Endodermal cell (in vitro differentiated cells): ENCODE measurements around the gene PLEKHA8. TPM values are rescaled to one million over a fixed set of nuclear protein-coding genes. Genes with fewer than 3 reads are reported as not detected.

Experiments
- DNase-seq: peaks from one replicate; pipeline ENCODE4 v3.0.0-alpha.2; 2017
- H3K27ac ChIP-seq: 2 replicates; pipeline ENCODE4 v1.5.1; 2013; ENCODE audit warnings: mild to moderate bottlenecking, low read depth, low read length, moderate library complexity
- H3K27me3 ChIP-seq: 2 replicates; pipeline ENCODE4 v1.6.1; 2013; ENCODE audit warnings: mild to moderate bottlenecking, low read length, moderate library complexity; ENCODE audit not compliant: insufficient read depth, control insufficient read depth, poor library complexity, severe bottlenecking
- H3K36me3 ChIP-seq: 2 replicates; pipeline ENCODE4 v1.7.0; 2013; ENCODE audit warnings: mild to moderate bottlenecking, low read length, moderate library complexity; ENCODE audit not compliant: control insufficient read depth, insufficient read depth
- H3K4me1 ChIP-seq: one replicate; pipeline ENCODE4 v1.7.0; 2013; ENCODE audit warnings: low read length; ENCODE audit not compliant: control insufficient read depth, insufficient read depth
- H3K4me3 ChIP-seq: 2 replicates; pipeline ENCODE4 v1.5.1; 2013; ENCODE audit warnings: mild to moderate bottlenecking, low read length, moderate library complexity
- H3K9ac ChIP-seq: 2 replicates; pipeline ENCODE4 v1.6.1; 2013; ENCODE audit warnings: mild to moderate bottlenecking, low read length, moderate library complexity; ENCODE audit not compliant: poor library complexity, severe bottlenecking; ENCODE audit errors: extremely low read depth
- H3K9me3 ChIP-seq: 2 replicates; pipeline ENCODE4 v1.6.1; 2013; ENCODE audit warnings: mild to moderate bottlenecking, low read length, moderate library complexity; ENCODE audit not compliant: control insufficient read depth
- H3K27ac Mint-ChIP-seq: 2 replicates; pipeline ENCODE4 v1.8.0; 2020; ENCODE audit warnings: mixed read lengths
- H3K27me3 Mint-ChIP-seq: 2 replicates; pipeline ENCODE4 v1.8.0; 2021; ENCODE audit warnings: mild to moderate bottlenecking, mixed read lengths; ENCODE audit not compliant: insufficient read depth
- H3K36me3 Mint-ChIP-seq: 2 replicates; pipeline ENCODE4 v1.8.0; 2020; ENCODE audit warnings: low read depth, mixed read lengths
- H3K4me1 Mint-ChIP-seq: 2 replicates; pipeline ENCODE4 v1.8.0; 2020; ENCODE audit warnings: mixed read lengths
- H3K4me3 Mint-ChIP-seq: 2 replicates; pipeline ENCODE4 v1.8.0; 2020; ENCODE audit warnings: mild to moderate bottlenecking, moderate library complexity, mixed read lengths
- H3K9me3 Mint-ChIP-seq: 2 replicates; pipeline ENCODE4 v1.8.0; 2020; ENCODE audit warnings: mild to moderate bottlenecking, mixed read lengths
- WGBS, 2 experiments: methylation state at CpG; one replicate each; pipeline versions ENCODE4 v1.1.5 to v1.1.7; 2013; ENCODE audit warnings: missing lambda C conversion rate in 2 of 2, mixed read lengths in 1 of 2; ENCODE audit not compliant: insufficient coverage in 1 of 2, insufficient read length in 1 of 2; 5-methylcytosine and 5-hydroxymethylcytosine counted together
- total RNA-seq, 2 donors: library from RNA; stranded (reverse); fragmentation: NEBNext Ultra II Directional in 1 of 2; extraction: Animal tissue kit (Norgen Biotek cat#: 25700) in 1 of 2; gene quantifications; 2 replicates in 1 of 2; 3 replicates in 1 of 2; pipeline ENCODE4 v1.2.1, GENCODE V29; 2021
- TF ChIP-seq, protein P1 (sequence below): fragments of 200-600 bp; sonication (generic); conservative IDR thresholded peaks from 2 replicates; pipeline ENCODE4 v1.5.0; 2021; ENCODE audit warnings: antibody characterized with exemption, mild to moderate bottlenecking

PLEKHA8 gene
- total RNA-seq, 2 donors from 2014 or later: 37.7 to 42.2 TPM

- Histone ChIP-seq H3K4me1 (no peaks in the 10 kb centered on the region), H3K9me3 (no peaks in the 10 kb centered on the region), H3K4me3 (no peak overlapping the region), H3K36me3 (peaks cover 80% of the 10 kb centered on the region), H3K27me3 (no peaks in the 10 kb centered on the region), H3K27ac (no peak overlapping the region), H3K9ac (no peak overlapping the region)
- Mint-ChIP-seq H3K36me3 (peaks cover 24% of the 10 kb centered on the region), H3K9me3 (no peaks in the 10 kb centered on the region), H3K4me3 (no peak overlapping the region), H3K27me3 (no peaks in the 10 kb centered on the region), H3K4me1 (no peaks in the 10 kb centered on the region), H3K27ac (no peak overlapping the region)
- 94 to 96% methylated on average over 3 of the region's 3 CpGs for WGBS, 2 experiments
- DNase-seq: no peak
- TF ChIP-seq, protein P1, sequence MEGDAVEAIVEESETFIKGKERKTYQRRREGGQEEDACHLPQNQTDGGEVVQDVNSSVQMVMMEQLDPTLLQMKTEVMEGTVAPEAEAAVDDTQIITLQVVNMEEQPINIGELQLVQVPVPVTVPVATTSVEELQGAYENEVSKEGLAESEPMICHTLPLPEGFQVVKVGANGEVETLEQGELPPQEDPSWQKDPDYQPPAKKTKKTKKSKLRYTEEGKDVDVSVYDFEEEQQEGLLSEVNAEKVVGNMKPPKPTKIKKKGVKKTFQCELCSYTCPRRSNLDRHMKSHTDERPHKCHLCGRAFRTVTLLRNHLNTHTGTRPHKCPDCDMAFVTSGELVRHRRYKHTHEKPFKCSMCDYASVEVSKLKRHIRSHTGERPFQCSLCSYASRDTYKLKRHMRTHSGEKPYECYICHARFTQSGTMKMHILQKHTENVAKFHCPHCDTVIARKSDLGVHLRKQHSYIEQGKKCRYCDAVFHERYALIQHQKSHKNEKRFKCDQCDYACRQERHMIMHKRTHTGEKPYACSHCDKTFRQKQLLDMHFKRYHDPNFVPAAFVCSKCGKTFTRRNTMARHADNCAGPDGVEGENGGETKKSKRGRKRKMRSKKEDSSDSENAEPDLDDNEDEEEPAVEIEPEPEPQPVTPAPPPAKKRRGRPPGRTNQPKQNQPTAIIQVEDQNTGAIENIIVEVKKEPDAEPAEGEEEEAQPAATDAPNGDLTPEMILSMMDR: no peak
Measured at GRCh38 chr7:30065746-30066145, 37.5 kb downstream of the PLEKHA8 start.

DNA sequence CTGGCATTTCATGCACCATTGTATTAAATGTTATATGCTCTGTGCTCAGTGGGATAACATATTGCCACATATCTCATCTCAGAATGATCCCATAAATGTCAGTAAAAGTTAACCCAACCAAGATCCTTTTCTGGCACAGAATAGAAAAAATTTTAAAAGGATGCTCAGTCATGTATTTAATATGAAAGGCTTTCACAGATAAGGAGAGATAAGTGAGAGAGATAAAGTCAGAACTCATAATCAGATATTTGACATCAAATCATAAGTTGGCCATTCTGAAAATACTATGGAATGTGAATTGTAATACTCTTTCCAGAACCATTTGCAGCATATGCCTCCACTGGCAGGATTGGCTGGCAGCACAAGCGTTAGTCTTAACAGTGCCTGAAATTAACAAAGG is 38.5 kb downstream of the PLEKHA8 start:
- no peak for DNase-seq
- Histone ChIP-seq H3K4me3 (no peak overlapping the region), H3K36me3 (peaks cover 78% of the 10 kb centered on the region), H3K27me3 (no peaks in the 10 kb centered on the region), H3K9ac (no peak overlapping the region), H3K4me1 (no peaks in the 10 kb centered on the region), H3K9me3 (no peaks in the 10 kb centered on the region), H3K27ac (no peak overlapping the region)
- H3K4me3 Mint-ChIP-seq: no peak overlapping the region
- H3K9me3 Mint-ChIP-seq: no peaks in the 10 kb centered on the region
- 91% methylated on average over 1 of the region's 1 CpG for WGBS, 2 experiments
- H3K4me1 Mint-ChIP-seq: no peaks in the 10 kb centered on the region
- H3K36me3 Mint-ChIP-seq: peaks cover 29% of the 10 kb centered on the region
- no peaks in the 10 kb centered on the region for H3K27me3 Mint-ChIP-seq
- TF ChIP-seq, protein P1: no peak
- no peak overlapping the region for H3K27ac Mint-ChIP-seq

DNA sequence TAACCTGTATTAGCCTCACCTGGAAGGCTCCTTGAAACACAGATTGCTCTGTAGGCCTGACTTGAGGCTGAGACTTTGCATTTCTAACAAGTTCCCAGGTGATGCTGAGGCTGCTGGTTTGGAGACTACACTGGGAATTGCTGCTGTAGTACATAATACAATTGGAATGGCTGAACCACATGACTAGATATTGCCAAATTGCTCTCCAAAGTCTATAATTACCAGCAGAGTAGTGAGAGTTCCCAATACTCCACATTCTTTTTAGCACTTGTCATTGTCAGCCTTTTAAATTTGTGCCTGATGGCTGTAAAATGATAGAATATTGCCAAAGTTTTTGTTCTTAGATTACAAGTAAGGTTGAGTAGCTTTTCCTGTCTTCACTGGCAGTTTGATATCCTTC is 39.9 kb downstream of the PLEKHA8 start:
- Mint-ChIP-seq H3K27ac (no peak overlapping the region), H3K4me3 (no peak overlapping the region), H3K9me3 (no peaks in the 10 kb centered on the region), H3K4me1 (no peaks in the 10 kb centered on the region), H3K36me3 (peaks cover 18% of the 10 kb centered on the region), H3K27me3 (no peaks in the 10 kb centered on the region)
- Histone ChIP-seq H3K27me3 (no peaks in the 10 kb centered on the region), H3K4me3 (no peak overlapping the region), H3K4me1 (no peaks in the 10 kb centered on the region), H3K27ac (no peak overlapping the region), H3K9me3 (no peaks in the 10 kb centered on the region), H3K36me3 (peaks cover 71% of the 10 kb centered on the region), H3K9ac (no peak overlapping the region)
- no peak for DNase-seq
- TF ChIP-seq, protein P1: no peak
